NCI-H510A treated with DMSO at 0.1 percent for 48 hours (cell line): ENCODE measurements around the gene PTPRM.

Experiments
- DNase-seq: peaks from one replicate; lab custom pipeline; 2025; lab: John Stamatoyannopoulos, UW

Gene PTPRM

GRCh38 chr18:8235894-8236293, 668.8 kb downstream of the PTPRM start:
- no peak for DNase-seq

GRCh38 chr18:8238507-8238906, 671.4 kb downstream of the PTPRM start:
- no peak for DNase-seq

- DNase-seq: no peak
Observed at GRCh38 chr18:8241731-8242130, 674.6 kb downstream of the PTPRM start.

GRCh38 chr18:8242151-8242696, 675.1 kb downstream of the PTPRM start:
- no peak for DNase-seq

- no peak for DNase-seq
Observed at GRCh38 chr18:8247700-8248099, 680.6 kb downstream of the PTPRM start.

GRCh38 chr18:8248576-8248975, 681.5 kb downstream of the PTPRM start:
- no peak for DNase-seq

GRCh38 chr18:8249811-8250210, 682.7 kb downstream of the PTPRM start:
- DNase-seq: no peak

GRCh38 chr18:8252371-8252770, 685.3 kb downstream of the PTPRM start:
- no peak for DNase-seq

GRCh38 chr18:8253944-8254343, 686.8 kb downstream of the PTPRM start:
- DNase-seq: no peak

- no peak for DNase-seq
Observed at GRCh38 chr18:8254654-8255053, 687.5 kb downstream of the PTPRM start.

- no peak for DNase-seq
Observed at GRCh38 chr18:8257851-8258434, 690.8 kb downstream of the PTPRM start.

GRCh38 chr18:8260319-8260718, 693.2 kb downstream of the PTPRM start:
- no peak for DNase-seq

GRCh38 chr18:8260827-8261226, 693.7 kb downstream of the PTPRM start:
- no peak for DNase-seq

- no peak for DNase-seq
Observed at GRCh38 chr18:8261651-8262091, 694.6 kb downstream of the PTPRM start.

- DNase-seq: no peak
Observed at GRCh38 chr18:8262221-8262620, 695.1 kb downstream of the PTPRM start.

GRCh38 chr18:8264116-8264515, 697.0 kb downstream of the PTPRM start:
- no peak for DNase-seq

- no peak for DNase-seq
Observed at GRCh38 chr18:8264861-8265411, 697.8 kb downstream of the PTPRM start.

GRCh38 chr18:8272254-8272653, 705.1 kb downstream of the PTPRM start:
- DNase-seq: no peak

GRCh38 chr18:8274370-8274769, 707.3 kb downstream of the PTPRM start:
- no peak for DNase-seq

GRCh38 chr18:8276406-8276805, 709.3 kb downstream of the PTPRM start:
- no peak for DNase-seq

- no peak for DNase-seq
Observed at GRCh38 chr18:8277270-8277669, 710.2 kb downstream of the PTPRM start.

GRCh38 chr18:8279346-8279745, 712.2 kb downstream of the PTPRM start:
- no peak for DNase-seq

GRCh38 chr18:8279781-8280330, 712.7 kb downstream of the PTPRM start:
- DNase-seq: no peak
